Measurements from ENCODE around the gene ST3GAL6.

Gene ST3GAL6

GRCh38 chr3:98763076-98763475, at the start of gene ST3GAL6:
Gene ST3GAL6 (plus strand): TSS chr3:98763340. CDS start chr3:98768441, 5,101 bp downstream.
- no peak for DNase-seq (ENCODE audit: low read depth in 3 of 3)

GRCh38 chr3:98713984-98714383, 49.2 kb upstream of the ST3GAL6 start:
- no peak for DNase-seq (ENCODE audit: low read depth in 3 of 3)

GRCh38 chr3:98717584-98717983, 45.6 kb upstream of the ST3GAL6 start:
- DNase-seq (ENCODE audit: low read depth in 3 of 3), result no peak

GRCh38 chr3:98718730-98719129, 44.4 kb upstream of the ST3GAL6 start:
- DNase-seq (ENCODE audit: low read depth in 3 of 3), result no peak

- no peak for DNase-seq (ENCODE audit: low read depth in 3 of 3)
Measured at GRCh38 chr3:98721776-98722175, 41.4 kb upstream of the ST3GAL6 start.

- no peak for DNase-seq (ENCODE audit: low read depth in 3 of 3)
Measured at GRCh38 chr3:98722389-98722788, 40.8 kb upstream of the ST3GAL6 start.

- DNase-seq (ENCODE audit: low read depth in 3 of 3), result no peak
Measured at GRCh38 chr3:98725352-98725751, 37.8 kb upstream of the ST3GAL6 start.

GRCh38 chr3:98726084-98726483, 37.1 kb upstream of the ST3GAL6 start:
- DNase-seq (ENCODE audit: low read depth in 3 of 3), result no peak

- DNase-seq (ENCODE audit: low read depth in 3 of 3), result no peak
Measured at GRCh38 chr3:98727638-98728037, 35.5 kb upstream of the ST3GAL6 start.

- no peak for DNase-seq (ENCODE audit: low read depth in 3 of 3)
Measured at GRCh38 chr3:98728672-98729071, 34.5 kb upstream of the ST3GAL6 start.

GRCh38 chr3:98730338-98730737, 32.8 kb upstream of the ST3GAL6 start:
- DNase-seq (ENCODE audit: low read depth in 3 of 3), result no peak

GRCh38 chr3:98730886-98731537, 32.1 kb upstream of the ST3GAL6 start:
- DNase-seq (ENCODE audit: low read depth in 3 of 3), result no peak

GRCh38 chr3:98731720-98732285, 31.3 kb upstream of the ST3GAL6 start:
- DNase-seq (ENCODE audit: low read depth in 3 of 3), result no peak

- no peak for DNase-seq (ENCODE audit: low read depth in 3 of 3)
Measured at GRCh38 chr3:98732286-98733052, 30.7 kb upstream of the ST3GAL6 start.

GRCh38 chr3:98733053-98733811, 29.9 kb upstream of the ST3GAL6 start:
- DNase-seq (ENCODE audit: low read depth in 3 of 3), result no peak

GRCh38 chr3:98733812-98734281, 29.3 kb upstream of the ST3GAL6 start:
- no peak for DNase-seq (ENCODE audit: low read depth in 3 of 3)

GRCh38 chr3:98734306-98734705, 28.8 kb upstream of the ST3GAL6 start:
- no peak for DNase-seq (ENCODE audit: low read depth in 3 of 3)

- DNase-seq (ENCODE audit: low read depth in 3 of 3), result no peak
Measured at GRCh38 chr3:98734735-98735134, 28.4 kb upstream of the ST3GAL6 start.

GRCh38 chr3:98735296-98735695, 27.8 kb upstream of the ST3GAL6 start:
- DNase-seq (ENCODE audit: low read depth in 3 of 3), result no peak

- no peak for DNase-seq (ENCODE audit: low read depth in 3 of 3)
Measured at GRCh38 chr3:98735761-98736269, 27.3 kb upstream of the ST3GAL6 start.

- no peak for DNase-seq (ENCODE audit: low read depth in 3 of 3)
Measured at GRCh38 chr3:98737301-98737700, 25.8 kb upstream of the ST3GAL6 start.

- DNase-seq (ENCODE audit: low read depth in 3 of 3), result no peak
Measured at GRCh38 chr3:98739266-98739665, 23.9 kb upstream of the ST3GAL6 start.
